ENCODE measurements around the gene ZNF234.
"Not testable (repeated sequence)": the region's sequence is repeated elsewhere in the genome, so short reads cannot be mapped to it uniquely, and the experiment has no call there.

ZNF234 gene

GRCh38 chr19:44141191-44142058 lies at the start of gene ZNF234:
Gene ZNF234 (plus strand): TSS chr19:44141554. CDS start chr19:44144633, 3,079 bp downstream.
- peak; percentile 52 to 66 (median 53) for DNase-seq (ENCODE audit: low read depth in 3 of 3)

GRCh38 chr19:44092108-44092507 lies 49.2 kb upstream of the ZNF234 start:
- no peak for DNase-seq (ENCODE audit: low read depth in 3 of 3)

- DNase-seq (ENCODE audit: low read depth in 3 of 3), result peak; percentile 66 to 82 (median 77)
These were observed 47.2 kb upstream of the ZNF234 start, which contains the start of gene ZNF224 for GRCh38 chr19:44093931-44094765. Gene ZNF224 (plus strand): TSS chr19:44094361. CDS start chr19:44097874, 3,513 bp downstream.

GRCh38 chr19:44107751-44108150 lies 33.6 kb upstream of the ZNF234 start:
- no peak for DNase-seq (ENCODE audit: low read depth in 3 of 3)

GRCh38 chr19:44109458-44109857 lies 31.9 kb upstream of the ZNF234 start:
- no peak for DNase-seq (ENCODE audit: low read depth in 3 of 3)

- DNase-seq (ENCODE audit: low read depth in 3 of 3), result no peak
These were observed 29.4 kb upstream of the ZNF234 start for GRCh38 chr19:44111910-44112463.

- DNase-seq (ENCODE audit: low read depth in 3 of 3), result no peak
These were observed 28.6 kb upstream of the ZNF234 start for GRCh38 chr19:44112802-44113137.

- DNase-seq (ENCODE audit: low read depth in 3 of 3), result peak; percentile 72 to 82 (median 77)
These were observed 28.1 kb upstream of the ZNF234 start, which contains the start of gene ZNF225 for GRCh38 chr19:44113138-44113783. Gene ZNF225 (plus strand): TSS chr19:44113399. CDS start chr19:44115828, 2,429 bp downstream.

- no peak for DNase-seq (ENCODE audit: low read depth in 3 of 3)
These were observed 27.5 kb upstream of the ZNF234 start for GRCh38 chr19:44113784-44114390.

GRCh38 chr19:44121162-44121561 lies 20.2 kb upstream of the ZNF234 start:
- DNase-seq (ENCODE audit: low read depth in 3 of 3), result not testable (repeated sequence)

- DNase-seq (ENCODE audit: low read depth in 3 of 3), result no peak
These were observed 9.4 kb upstream of the ZNF234 start for GRCh38 chr19:44131955-44132354.

- DNase-seq (ENCODE audit: low read depth in 3 of 3), result no peak
These were observed 692 bp downstream of the ZNF234 start for GRCh38 chr19:44142059-44142433.

- no peak for DNase-seq (ENCODE audit: low read depth in 3 of 3)
These were observed 8.4 kb downstream of the ZNF234 start for GRCh38 chr19:44149776-44150175.

GRCh38 chr19:44151491-44151890 lies 10.1 kb downstream of the ZNF234 start:
- no peak for DNase-seq (ENCODE audit: low read depth in 3 of 3)

- DNase-seq (ENCODE audit: low read depth in 3 of 3), result no peak
These were observed 15.1 kb downstream of the ZNF234 start for GRCh38 chr19:44156475-44156874.

GRCh38 chr19:44163789-44164188 lies 22.4 kb downstream of the ZNF234 start:
- DNase-seq (ENCODE audit: low read depth in 3 of 3), result no peak

- no peak for DNase-seq (ENCODE audit: low read depth in 3 of 3)
These were observed 22.9 kb downstream of the ZNF234 start for GRCh38 chr19:44164327-44164672.

GRCh38 chr19:44164673-44165512 lies 23.5 kb downstream of the ZNF234 start, which contains the start of gene ZNF226:
Gene ZNF226 (plus strand): TSS chr19:44165100. CDS start chr19:44170081, 4,981 bp downstream.
- DNase-seq (ENCODE audit: low read depth in 3 of 3), result peak; percentile 64 to 74 (median 73)

GRCh38 chr19:44170660-44171059 lies 29.3 kb downstream of the ZNF234 start:
- DNase-seq (ENCODE audit: low read depth in 3 of 3), result not testable (repeated sequence)

GRCh38 chr19:44176590-44176989 lies 35.2 kb downstream of the ZNF234 start:
- DNase-seq (ENCODE audit: low read depth in 3 of 3), result no peak

All from stimulated activated CD4-positive, alpha-beta T cell treated with anti-CD3 and anti-CD28 coated beads, TNF-alpha, amount 100 ng/mL, for 24 hours (primary cell).